Activated CD8-positive, alpha-beta memory T cell treated with anti-CD3 and anti-CD28 coated beads, Interleukin-2, amount 50 U/mL, for 4 hours (primary cell): ENCODE data around the gene BRAF.
"Not testable (repeated sequence)": the region's sequence is repeated elsewhere in the genome, so short reads cannot be mapped to it uniquely, and the experiment has no call there.

Experiments
- DNase-seq: peaks from one replicate; pipeline ENCODE4 v3.0.0-alpha.2; 2020

The BRAF gene

GRCh38 chr7:140917258-140917657 lies 7.5 kb downstream of the BRAF start:
- DNase-seq = no peak

- DNase-seq = no peak
Measured at GRCh38 chr7:140915935-140916555, 8.7 kb downstream of the BRAF start.

- DNase-seq = no peak
Measured at GRCh38 chr7:140914083-140914482, 10.6 kb downstream of the BRAF start.

- not testable (repeated sequence) for DNase-seq
Measured at GRCh38 chr7:140913596-140913928, 11.2 kb downstream of the BRAF start.

- no peak for DNase-seq
Measured at GRCh38 chr7:140911746-140912145, 13.0 kb downstream of the BRAF start.

GRCh38 chr7:140909476-140910161 lies 15.1 kb downstream of the BRAF start:
- no peak for DNase-seq

GRCh38 chr7:140908361-140908760 lies 16.4 kb downstream of the BRAF start:
- DNase-seq = no peak

GRCh38 chr7:140903741-140904480 lies 20.8 kb downstream of the BRAF start:
- DNase-seq = no peak

GRCh38 chr7:140902303-140902953 lies 22.3 kb downstream of the BRAF start:
- DNase-seq = no peak

- no peak for DNase-seq
Measured at GRCh38 chr7:140901941-140902302, 22.8 kb downstream of the BRAF start.

- DNase-seq = no peak
Measured at GRCh38 chr7:140899883-140900282, 24.8 kb downstream of the BRAF start.

GRCh38 chr7:140898786-140899536 lies 25.8 kb downstream of the BRAF start:
- DNase-seq = no peak

- no peak for DNase-seq
Measured at GRCh38 chr7:140896996-140897395, 27.7 kb downstream of the BRAF start.

- DNase-seq = no peak
Measured at GRCh38 chr7:140889645-140890044, 35.1 kb downstream of the BRAF start.

GRCh38 chr7:140889150-140889549 lies 35.6 kb downstream of the BRAF start:
- no peak for DNase-seq

- DNase-seq = no peak
Measured at GRCh38 chr7:140888087-140888486, 36.6 kb downstream of the BRAF start.

GRCh38 chr7:140885735-140886334 lies 38.9 kb downstream of the BRAF start:
- DNase-seq = no peak

- no peak for DNase-seq
Measured at GRCh38 chr7:140883378-140883777, 41.4 kb downstream of the BRAF start.

- not testable (repeated sequence) for DNase-seq
Measured at GRCh38 chr7:140882834-140883233, 41.9 kb downstream of the BRAF start.

- no peak for DNase-seq
Measured at GRCh38 chr7:140881507-140882228, 43.1 kb downstream of the BRAF start.

GRCh38 chr7:140877249-140877524 lies 47.5 kb downstream of the BRAF start:
- no peak for DNase-seq
